Activated CD8-positive, alpha-beta memory T cell treated with anti-CD3 and anti-CD28 coated beads, Interleukin-2, amount 50 U/mL, for 48 hours (primary cell): ENCODE results near the gene CMTM8.

Experiments
- DNase-seq: peaks from one replicate; pipeline ENCODE4 v3.0.0-alpha.2; 2020

Gene CMTM8

GRCh38 chr3:32347343-32348125, 109.1 kb downstream of the CMTM8 start:
- DNase-seq: no peak

GRCh38 chr3:32349184-32349583, 110.7 kb downstream of the CMTM8 start:
- no peak for DNase-seq

- no peak for DNase-seq
Measured at GRCh38 chr3:32352563-32352962, 114.1 kb downstream of the CMTM8 start.

- DNase-seq: no peak
Measured at GRCh38 chr3:32353351-32353750, 114.9 kb downstream of the CMTM8 start.

GRCh38 chr3:32354362-32354778, 115.9 kb downstream of the CMTM8 start:
- no peak for DNase-seq

- no peak for DNase-seq
Measured at GRCh38 chr3:32355751-32356291, 117.3 kb downstream of the CMTM8 start.

GRCh38 chr3:32359766-32360492, 121.4 kb downstream of the CMTM8 start:
- DNase-seq: no peak

- DNase-seq: no peak
Measured at GRCh38 chr3:32360493-32360827, 122.0 kb downstream of the CMTM8 start.

GRCh38 chr3:32366638-32367397, 128.3 kb downstream of the CMTM8 start:
- DNase-seq: no peak

- no peak for DNase-seq
Measured at GRCh38 chr3:32367442-32367841, 129.0 kb downstream of the CMTM8 start.

GRCh38 chr3:32371461-32372212, 133.2 kb downstream of the CMTM8 start:
- no peak for DNase-seq

GRCh38 chr3:32372213-32372490, 133.7 kb downstream of the CMTM8 start:
- DNase-seq: no peak

GRCh38 chr3:32373276-32373675, 134.8 kb downstream of the CMTM8 start:
- DNase-seq: no peak

GRCh38 chr3:32373844-32374243, 135.4 kb downstream of the CMTM8 start:
- DNase-seq: no peak

- DNase-seq: no peak
Measured at GRCh38 chr3:32374788-32375595, 136.5 kb downstream of the CMTM8 start.

- DNase-seq: no peak
Measured at GRCh38 chr3:32375596-32375930, 137.1 kb downstream of the CMTM8 start.

- DNase-seq: no peak
Measured at GRCh38 chr3:32376115-32376514, 137.6 kb downstream of the CMTM8 start.

GRCh38 chr3:32379831-32380500, 141.5 kb downstream of the CMTM8 start:
- DNase-seq: no peak

- no peak for DNase-seq
Measured at GRCh38 chr3:32381922-32382321, 143.4 kb downstream of the CMTM8 start.

- DNase-seq: no peak
Measured at GRCh38 chr3:32383136-32383711, 144.7 kb downstream of the CMTM8 start.

- DNase-seq: no peak
Measured at GRCh38 chr3:32384938-32385337, 146.5 kb downstream of the CMTM8 start.
